H9 (cell line): ENCODE measurements around the gene IER2. TPM values are rescaled to one million over a fixed set of nuclear protein-coding genes. Genes with fewer than 3 reads are reported as not detected.

Experiments
- DNase-seq: peaks from one replicate; pipeline ENCODE4 v3.0.0-alpha.2; 2017
- H2AFZ ChIP-seq: one replicate; pipeline ENCODE4 v1.6.1; 2013; ENCODE audit warnings: mild to moderate bottlenecking, low read length, control low read depth, moderate library complexity
- H2AK5ac ChIP-seq: 2 replicates; pipeline ENCODE4 v1.6.1; 2013; ENCODE audit warnings: low read length, control low read depth, mixed read lengths; ENCODE audit not compliant: insufficient read length
- H2BK120ac ChIP-seq: one replicate; pipeline ENCODE4 v1.6.1; 2013; ENCODE audit warnings: low read depth, mild to moderate bottlenecking, low read length, control low read depth, inconsistent platforms; ENCODE audit not compliant: poor library complexity, severe bottlenecking
- H2BK12ac ChIP-seq: 2 replicates; pipeline ENCODE4 v1.6.1; 2013; ENCODE audit warnings: low read length, control low read depth, mixed read lengths, low read depth; ENCODE audit not compliant: insufficient read length
- H2BK15ac ChIP-seq: 2 replicates; pipeline ENCODE4 v1.6.1; 2013; ENCODE audit warnings: low read depth, low read length, control low read depth
- H2BK20ac ChIP-seq: one replicate; pipeline ENCODE4 v1.6.1; 2013; ENCODE audit warnings: low read depth, mild to moderate bottlenecking, low read length, control low read depth, inconsistent platforms; ENCODE audit not compliant: poor library complexity, severe bottlenecking
- H2BK5ac ChIP-seq: 2 replicates; pipeline ENCODE4 v1.6.1; 2013; ENCODE audit warnings: low read length, control low read depth, mixed read lengths; ENCODE audit not compliant: insufficient read length
- H3K14ac ChIP-seq: 2 replicates; pipeline ENCODE4 v1.6.1; 2013; ENCODE audit warnings: low read length, control low read depth; ENCODE audit not compliant: insufficient read depth
- H3K18ac ChIP-seq: 2 replicates; pipeline ENCODE4 v1.6.1; 2013; ENCODE audit warnings: low read depth, mild to moderate bottlenecking, mixed read lengths, low read length, control low read depth; ENCODE audit not compliant: insufficient read length
- H3K23ac ChIP-seq: 2 replicates; pipeline ENCODE4 v1.6.1; 2013; ENCODE audit warnings: low read length, control low read depth, mixed read lengths, low read depth; ENCODE audit not compliant: insufficient read length
- H3K23me2 ChIP-seq: 2 replicates; pipeline ENCODE4 v1.6.1; 2013; ENCODE audit warnings: low read depth, mild to moderate bottlenecking, mixed read lengths, low read length, control low read depth; ENCODE audit not compliant: insufficient read length, poor library complexity, severe bottlenecking
- H3K27ac ChIP-seq: 2 replicates; pipeline ENCODE4 v1.5.1; 2013; ENCODE audit warnings: low read length, control low read depth, mixed read lengths, low read depth; ENCODE audit not compliant: insufficient read length
- H3K27me3 ChIP-seq: 2 replicates; pipeline ENCODE4 v1.6.1; 2013; ENCODE audit warnings: low read length, control low read depth, inconsistent platforms; ENCODE audit not compliant: insufficient read depth
- H3K4ac ChIP-seq: 2 replicates; pipeline ENCODE4 v1.6.1; 2013; ENCODE audit warnings: low read depth, mild to moderate bottlenecking, control low read depth, inconsistent platforms, low read length, moderate library complexity
- H3K4me1 ChIP-seq: 2 replicates; pipeline ENCODE4 v1.6.1; 2013; ENCODE audit warnings: low read length, control low read depth, inconsistent platforms; ENCODE audit not compliant: insufficient read depth
- H3K4me2 ChIP-seq: 2 replicates; pipeline ENCODE4 v1.6.1; 2013; ENCODE audit warnings: low read length, control low read depth, mixed read lengths; ENCODE audit not compliant: insufficient read length, insufficient read depth
- H3K56ac ChIP-seq: 2 replicates; pipeline ENCODE4 v1.6.1; 2013; ENCODE audit warnings: low read depth, mild to moderate bottlenecking, mixed read lengths, low read length, control low read depth; ENCODE audit not compliant: insufficient read length
- H3K79me1 ChIP-seq: 2 replicates; pipeline ENCODE4 v1.6.1; 2013; ENCODE audit warnings: low read depth, mild to moderate bottlenecking, moderate library complexity, low read length, control low read depth, inconsistent platforms; ENCODE audit not compliant: insufficient read depth, poor library complexity, severe bottlenecking
- H3K79me2 ChIP-seq: 2 replicates; pipeline ENCODE4 v1.6.1; 2013; ENCODE audit warnings: low read length, control low read depth, inconsistent platforms; ENCODE audit not compliant: insufficient read depth
- H3K9ac ChIP-seq: 2 replicates; pipeline ENCODE4 v1.6.1; 2013; ENCODE audit warnings: low read length, control low read depth, mixed read lengths; ENCODE audit not compliant: insufficient read length; ENCODE audit errors: extremely low read depth
- H3K9me3 ChIP-seq: one replicate; pipeline ENCODE4 v1.6.1; 2013; ENCODE audit warnings: low read depth, low read length, inconsistent platforms; ENCODE audit not compliant: control insufficient read depth
- H3T11ph ChIP-seq: one replicate; pipeline ENCODE4 v1.6.1; 2013; ENCODE audit warnings: mild to moderate bottlenecking, low read length, control low read depth, inconsistent platforms
- H4K20me1 ChIP-seq: one replicate; pipeline ENCODE4 v1.6.1; 2013; ENCODE audit not compliant: control insufficient read depth, insufficient read length, insufficient read depth
- H4K5ac ChIP-seq: 2 replicates; pipeline ENCODE4 v1.6.1; 2013; ENCODE audit warnings: low read depth, mild to moderate bottlenecking, mixed read lengths, low read length, control low read depth; ENCODE audit not compliant: insufficient read length
- H4K8ac ChIP-seq: replicated peaks from 2 replicates; pipeline ENCODE4 v1.6.1; 2013; ENCODE audit warnings: low read length, control low read depth, mixed read lengths, low read depth; ENCODE audit not compliant: insufficient read length
- H4K91ac ChIP-seq: 2 replicates; pipeline ENCODE4 v1.6.1; 2013; ENCODE audit warnings: low read depth, mild to moderate bottlenecking, moderate library complexity, mixed read lengths, low read length, control low read depth; ENCODE audit not compliant: insufficient read length
- H3K27ac Mint-ChIP-seq, 3 experiments: 2 replicates in 2 of 3; 3 replicates in 1 of 3; pipeline ENCODE4 v1.8.0; 2020 to 2021; ENCODE audit warnings: mixed read lengths in 3 of 3, mild to moderate bottlenecking in 1 of 3, moderate library complexity in 1 of 3
- H3K27me3 Mint-ChIP-seq: 2 replicates; pipeline ENCODE4 v1.8.0; 2021; ENCODE audit warnings: low read depth, mild to moderate bottlenecking, moderate library complexity, mixed read lengths
- H3K36me3 Mint-ChIP-seq, 3 experiments: 2 replicates in 2 of 3; 3 replicates in 1 of 3; pipeline ENCODE4 v1.8.0; 2020 to 2021; ENCODE audit warnings: low read depth in 3 of 3, mixed read lengths in 3 of 3; ENCODE audit not compliant: insufficient read depth in 1 of 3
- H3K4me1 Mint-ChIP-seq, 2 experiments: 2 replicates each; pipeline ENCODE4 v1.8.0; 2020; ENCODE audit warnings: mixed read lengths in 2 of 2
- H3K4me3 Mint-ChIP-seq, 2 experiments: 2 replicates in 1 of 2; 3 replicates in 1 of 2; pipeline ENCODE4 v1.8.0; 2020 to 2021; ENCODE audit warnings: mild to moderate bottlenecking in 2 of 2, mixed read lengths in 2 of 2, moderate library complexity in 1 of 2
- H3K9me3 Mint-ChIP-seq, 2 experiments: 2 replicates in 1 of 2; 3 replicates in 1 of 2; pipeline ENCODE4 v1.8.0; 2020; ENCODE audit warnings: mild to moderate bottlenecking in 2 of 2, mixed read lengths in 2 of 2, moderate library complexity in 1 of 2
- CTCF ChIP-seq: fragments of 200-600 bp; sonication (generic); conservative IDR thresholded peaks from 3 replicates; pipeline ENCODE4 v1.8.0; 2021; ENCODE audit warnings: antibody characterized with exemption, mild to moderate bottlenecking
- WGBS: extraction: QIAGEN DNeasy Blood & Tissue Kit; methylation state at CpG from one replicate; pipeline ENCODE4 v1.1.7; 2013; ENCODE audit warnings: missing lambda C conversion rate, low lambda C conversion rate, mixed read lengths; ENCODE audit not compliant: insufficient read length; ENCODE audit errors: extremely low coverage; 5-methylcytosine and 5-hydroxymethylcytosine counted together
- total RNA-seq: library from RNA; stranded (reverse); gene quantifications from 2 replicates; pipeline ENCODE4 v1.2.1, GENCODE V29; 2021

IER2 gene
- total RNA-seq, 1 experiment from 2014 or later: 160 TPM

GRCh38 chr19:13121551-13122274 is 28.5 kb upstream of the IER2 start:
- Mint-ChIP-seq H3K4me3 (peak overlapping the region in 1 of 2 experiments; percentile 49; a peak in 1 of 5 replicates), H3K4me1 (peaks cover 45 to 48% of the 10 kb centered on the region in 2 experiments), H3K27ac (peak overlapping the region in 1 of 3 experiments; percentile 3; a peak in 4 of 7 replicates), H3K27me3 (no peaks in the 10 kb centered on the region), H3K9me3 (no peaks in the 10 kb centered on the region; a peak in 1 of 5 replicates), H3K36me3 (peaks cover 5 to 48% (median 36%) of the 10 kb centered on the region in 3 experiments; a peak in 5 of 7 replicates)
- no peak overlapping the region for H4K8ac ChIP-seq
- no CpG with 5 or more reads among the region's 18 CpGs for WGBS
- H2BK5ac ChIP-seq: no peak overlapping the region
- H3K79me2 ChIP-seq: peaks cover 63% of the 10 kb centered on the region
- no peak overlapping the region for H2AK5ac ChIP-seq
- H4K5ac ChIP-seq: no peak overlapping the region
- no peak overlapping the region for H3K9ac ChIP-seq
- no peak overlapping the region for H3K14ac ChIP-seq
- H4K91ac ChIP-seq: no peak overlapping the region
- peaks cover 5% of the 10 kb centered on the region for H3K23me2 ChIP-seq
- no peak for TF ChIP-seq CTCF
- H3K18ac ChIP-seq: no peak overlapping the region
- no peak overlapping the region for H3K27ac ChIP-seq
- H3T11ph ChIP-seq: no peak overlapping the region
- H2AFZ ChIP-seq: no peak overlapping the region
- H2BK120ac ChIP-seq: no peak overlapping the region
- H3K79me1 ChIP-seq: peaks cover 2% of the 10 kb centered on the region
- DNase-seq: no peak
- H2BK20ac ChIP-seq: no peak overlapping the region
- no peak overlapping the region for H3K4ac ChIP-seq
- peaks cover 11% of the 10 kb centered on the region; the same call in 1 of the 2 replicates for H3K4me1 ChIP-seq
- no peak overlapping the region for H3K23ac ChIP-seq
- no peak overlapping the region for H2BK12ac ChIP-seq
- no peaks in the 10 kb centered on the region for H3K9me3 ChIP-seq
- H3K27me3 ChIP-seq: no peaks in the 10 kb centered on the region
- H4K20me1 ChIP-seq: no peaks in the 10 kb centered on the region
- H3K56ac ChIP-seq: no peak overlapping the region
- no peak overlapping the region for H3K4me2 ChIP-seq
- no peak overlapping the region for H2BK15ac ChIP-seq
